Lower leg skin (tissue), 3 donors: ENCODE results near the gene ENDOD1.

Experiments used
- CTCF ChIP-seq, 3 donors: fragments of 450-650 bp; IDR thresholded peaks; one replicate each; pipeline ENCODE4 v1.5.1; 2016; ENCODE audit warnings: antibody characterized with exemption in 3 of 3, mild to moderate bottlenecking in 3 of 3, moderate library complexity in 2 of 3
- POLR2A ChIP-seq, 2 donors: fragments of 450-650 bp; IDR thresholded peaks; one replicate each; pipeline ENCODE4 v1.6.1; 2016 to 2017; ENCODE audit warnings: antibody characterized with exemption in 2 of 2, mild to moderate bottlenecking in 1 of 2, moderate library complexity in 1 of 2

- TF ChIP-seq POLR2A (IDR thresholded peaks at IDR 0.05) (no peak), CTCF (IDR thresholded peaks at IDR 0.05) (no peak)
Observed at GRCh38 chr11:95055283-95055897, 34.3 kb upstream of the ENDOD1 start.
